GM21529 (cell line): ENCODE results near the gene TNP1.

Experiments used
- ATAC-seq: cut with Tn5 transposase; IDR thresholded peaks from one replicate; pipeline ENCODE4 v1.9.1; 2021; ENCODE audit not compliant: unreplicated experiment

TNP1 gene

DNA sequence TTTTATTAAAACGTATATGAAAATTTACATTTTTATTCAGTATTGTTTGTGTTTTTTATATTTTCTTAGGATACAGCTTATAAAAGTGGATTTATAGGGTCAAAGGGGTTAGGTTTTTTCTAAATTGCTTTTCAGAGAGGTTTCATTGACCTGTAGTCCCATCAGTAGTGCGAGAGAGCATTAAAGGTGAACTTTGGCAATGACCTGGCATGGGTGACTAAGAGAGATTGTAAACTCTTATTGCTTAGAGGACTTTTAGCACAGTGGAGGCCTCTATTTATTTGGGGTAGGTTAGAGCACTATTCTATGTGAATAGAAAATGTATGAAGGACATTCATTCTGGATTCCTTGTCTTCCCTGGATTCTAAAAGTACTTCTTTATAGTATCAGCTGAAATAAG is 16.0 kb upstream of the TNP1 start:
- no peak for ATAC-seq

DNA sequence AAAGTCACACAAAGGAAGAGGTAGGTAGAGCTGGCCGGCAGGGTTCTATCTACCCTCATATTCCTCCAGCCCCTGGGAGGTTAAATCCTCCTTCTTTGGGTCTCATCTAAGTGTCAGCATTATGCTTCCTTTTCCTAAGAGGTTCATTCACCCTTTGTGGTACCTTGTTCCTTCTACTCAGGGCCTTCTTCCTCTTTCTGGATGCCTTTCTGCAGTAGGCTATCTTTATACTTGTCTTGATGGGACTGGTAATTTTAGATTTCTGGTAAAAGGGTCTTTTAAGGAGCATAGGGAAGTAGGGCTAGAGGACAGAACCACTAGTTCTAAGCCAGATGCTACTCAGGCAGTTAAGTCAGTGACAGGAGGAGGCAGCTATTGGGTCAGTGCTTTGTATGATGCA is 13.7 kb upstream of the TNP1 start:
- no peak for ATAC-seq

DNA sequence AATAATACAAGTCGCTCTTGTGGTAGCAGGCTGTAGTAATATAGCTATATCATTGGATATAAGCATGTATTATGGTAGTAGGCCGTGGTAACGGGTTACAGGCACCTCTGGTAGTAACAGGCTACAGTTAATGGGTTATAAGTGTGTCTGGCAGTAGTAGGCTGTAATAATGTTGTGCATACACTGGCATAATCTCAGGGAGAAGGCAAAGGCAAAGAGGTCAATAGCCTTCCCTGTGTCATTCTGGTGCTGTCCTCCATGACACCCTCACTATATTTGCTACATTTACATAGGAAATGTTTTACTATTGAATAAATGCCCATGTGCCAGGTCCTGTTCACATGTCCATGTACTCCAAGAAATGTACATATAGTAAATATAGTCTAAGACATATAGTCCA is 12.8 kb upstream of the TNP1 start:
- ATAC-seq = no peak

DNA sequence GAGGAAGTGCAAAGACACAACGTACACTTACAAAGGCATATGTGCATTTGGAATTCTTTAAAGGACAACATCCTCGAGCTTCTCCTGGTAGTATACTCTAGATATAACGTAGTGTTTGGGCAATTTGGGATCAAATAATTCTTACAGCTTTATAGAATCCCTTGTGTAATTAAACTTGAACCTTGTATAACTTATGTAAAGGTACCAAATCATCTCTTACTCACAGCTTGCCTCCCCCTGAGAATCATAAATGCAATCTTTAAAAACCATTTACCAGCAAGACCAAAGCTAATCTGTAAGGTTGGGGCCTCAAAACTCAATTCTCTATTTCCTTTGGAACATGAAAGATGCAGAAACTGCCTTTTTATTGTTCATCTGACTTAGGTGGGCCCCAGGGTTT is 12.2 kb upstream of the TNP1 start:
- no peak for ATAC-seq

DNA sequence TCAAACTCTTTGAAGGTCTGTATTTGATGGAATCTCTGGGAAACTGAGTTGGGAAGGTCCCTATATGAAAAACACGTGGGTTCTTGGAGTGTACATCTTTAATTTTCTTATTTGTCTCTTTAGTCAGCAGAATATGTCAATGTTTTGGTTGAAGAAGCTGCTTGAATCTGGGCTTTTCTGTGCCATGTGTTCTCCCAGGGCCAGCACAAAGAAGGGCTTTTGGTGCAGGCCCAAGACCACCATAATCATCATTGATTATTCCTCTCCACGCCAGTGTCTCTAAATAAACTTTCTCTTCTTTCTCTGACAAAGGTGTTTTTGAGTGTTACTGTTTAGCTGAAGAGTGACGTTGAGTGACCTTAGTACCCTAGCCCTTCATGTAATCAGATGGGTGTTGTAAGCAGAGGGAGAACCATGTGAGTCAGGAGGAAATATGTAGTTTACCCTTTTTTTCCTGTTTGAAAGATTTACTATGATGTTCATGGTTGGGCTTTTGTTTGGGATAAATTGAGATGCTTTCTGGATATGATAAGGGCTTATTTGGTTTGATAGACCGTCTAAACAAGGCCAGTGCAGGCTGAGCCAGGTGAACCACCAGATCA is 11.6 kb upstream of the TNP1 start:
- ATAC-seq = no peak

DNA sequence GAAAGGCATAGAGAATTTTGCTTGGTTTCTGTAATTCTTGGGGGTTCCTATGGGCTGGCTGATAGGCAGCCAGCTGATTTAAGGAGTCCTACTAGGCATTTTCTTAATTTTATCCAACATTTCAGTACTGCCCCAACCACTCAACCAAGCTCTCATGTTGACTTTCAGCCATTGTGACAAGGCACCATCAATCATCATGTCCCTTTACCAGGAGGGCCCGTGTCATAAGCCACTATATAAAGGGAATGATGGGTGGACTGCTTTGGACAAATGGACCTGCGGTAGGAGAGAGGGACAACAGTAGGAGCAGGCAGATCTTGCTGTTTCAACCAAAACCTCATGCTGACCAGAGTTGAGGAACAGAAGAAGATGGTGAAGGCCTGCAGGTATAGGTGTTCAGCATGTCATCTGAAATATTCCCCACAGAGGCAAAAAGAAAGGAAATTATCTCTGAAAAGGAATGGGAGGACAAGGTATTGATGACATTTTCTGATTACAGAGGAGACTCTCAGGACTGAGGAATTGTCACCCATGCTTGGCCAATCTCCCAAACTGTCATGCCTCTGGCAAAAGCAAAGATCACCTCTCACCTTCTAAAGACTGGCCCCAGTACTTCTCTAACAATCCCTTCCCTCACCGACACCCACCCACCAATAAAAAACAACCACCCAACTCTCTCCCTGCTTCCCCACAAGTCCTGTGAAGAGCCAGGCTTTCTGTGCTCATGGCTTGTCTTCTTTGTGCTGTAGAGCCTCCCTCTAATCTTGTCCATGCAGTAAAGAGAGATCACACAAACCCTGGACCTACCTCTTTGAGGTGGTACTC is 10.9 kb upstream of the TNP1 start:
- ATAC-seq = no peak

DNA sequence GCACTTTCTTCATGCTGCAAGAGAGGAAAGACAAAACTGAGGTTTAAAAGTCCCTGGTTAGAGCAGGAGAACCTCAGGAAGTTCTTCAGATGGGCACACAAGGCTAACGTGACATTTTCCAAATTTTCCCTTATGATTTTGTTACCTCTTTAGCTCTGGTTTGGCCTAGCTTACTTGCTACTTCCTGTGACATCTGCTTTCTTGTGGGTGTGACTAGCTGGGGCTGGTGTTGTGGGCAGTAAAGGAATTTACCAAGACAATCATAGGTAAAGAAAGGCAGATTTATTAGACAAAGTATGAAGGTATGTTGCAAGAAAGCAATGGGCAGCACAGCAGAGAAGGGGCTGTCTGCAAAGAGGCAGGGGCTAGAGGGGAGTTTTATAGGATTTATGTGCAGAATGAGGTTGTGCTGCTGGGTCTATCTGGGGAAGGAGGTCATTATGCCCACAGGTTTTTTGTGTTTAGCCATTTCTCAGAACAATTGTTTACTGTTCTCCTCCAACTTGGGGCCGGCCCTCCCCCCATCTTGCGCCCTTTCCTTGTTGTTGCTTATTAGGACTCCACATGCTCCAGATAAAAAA is 6.7 kb upstream of the TNP1 start:
- ATAC-seq = no peak

DNA sequence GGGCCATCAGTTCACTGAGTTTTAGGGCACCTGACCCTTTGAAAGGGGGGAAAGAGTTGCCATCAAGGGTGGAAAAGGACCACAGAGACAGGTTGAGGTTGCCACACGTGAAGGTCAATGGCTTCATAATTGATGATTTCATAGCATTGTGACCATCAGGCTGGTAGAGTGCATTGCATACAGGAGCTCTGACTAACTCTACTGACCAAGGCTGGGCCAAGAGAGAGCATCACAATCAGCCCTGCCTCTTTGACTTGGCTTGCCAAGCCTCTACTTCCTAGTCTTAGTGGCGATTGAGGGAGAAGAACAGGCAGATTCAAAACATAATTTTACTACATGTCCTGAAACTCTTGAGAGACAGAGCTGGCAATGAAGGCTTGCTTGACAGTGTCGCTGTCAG is 5.8 kb upstream of the TNP1 start:
- ATAC-seq = no peak

DNA sequence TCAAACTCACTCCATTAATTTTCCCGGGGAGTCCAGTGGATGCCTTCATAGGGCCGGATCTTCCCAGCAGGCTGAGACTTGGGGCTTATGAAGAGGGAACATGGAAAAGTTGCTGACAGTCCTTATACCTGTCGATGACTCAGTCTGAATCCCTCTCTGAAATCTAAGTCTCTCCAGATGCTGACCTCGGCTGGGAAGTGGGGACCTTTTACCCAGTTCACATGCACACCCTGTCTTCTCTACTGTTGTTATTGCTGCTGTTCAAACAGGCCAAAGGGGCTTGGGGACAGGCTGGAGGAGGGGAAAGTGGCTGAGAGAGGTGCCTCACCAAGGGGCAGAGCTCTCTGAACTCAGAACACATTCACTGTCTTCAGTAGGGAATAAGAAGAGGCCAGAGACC is 4.1 kb upstream of the TNP1 start:
- no peak for ATAC-seq

DNA sequence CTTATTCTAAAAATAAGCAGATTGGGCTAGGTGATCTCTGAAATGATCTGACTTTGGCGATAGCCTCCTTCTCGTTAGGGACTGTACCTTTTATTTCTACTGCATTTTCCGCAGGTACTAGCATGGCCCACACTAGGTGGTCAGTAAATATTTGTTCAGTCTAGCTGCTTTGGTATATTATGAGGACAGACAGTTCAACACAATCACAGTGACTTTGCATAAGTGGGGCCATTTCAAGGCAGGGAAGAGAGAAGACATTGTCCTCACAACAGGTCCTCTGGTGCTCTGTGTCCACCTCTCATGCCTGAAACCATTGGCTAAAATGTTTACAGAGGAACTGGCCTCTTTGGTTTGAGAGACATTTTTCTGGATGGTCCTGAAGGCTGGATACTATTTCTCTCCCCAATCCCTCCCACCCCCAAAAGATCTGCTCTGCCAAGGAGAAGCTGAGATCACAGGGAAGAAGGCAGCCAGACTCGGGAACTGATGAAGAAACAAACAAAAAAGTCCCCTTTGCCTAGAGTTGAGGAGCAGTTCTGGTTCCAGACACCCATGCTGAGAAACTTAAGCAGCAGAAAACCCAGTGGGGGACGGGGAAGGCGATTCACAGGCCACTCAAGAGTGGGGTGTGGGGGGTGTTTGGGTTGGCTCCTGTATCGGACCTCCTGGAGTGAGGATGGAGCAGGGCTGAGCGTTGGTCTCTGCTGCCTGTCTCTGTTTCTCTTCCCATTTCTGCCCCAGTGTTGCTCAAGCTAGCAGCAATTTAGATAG is 2.9 kb upstream of the TNP1 start:
- ATAC-seq = no peak

DNA sequence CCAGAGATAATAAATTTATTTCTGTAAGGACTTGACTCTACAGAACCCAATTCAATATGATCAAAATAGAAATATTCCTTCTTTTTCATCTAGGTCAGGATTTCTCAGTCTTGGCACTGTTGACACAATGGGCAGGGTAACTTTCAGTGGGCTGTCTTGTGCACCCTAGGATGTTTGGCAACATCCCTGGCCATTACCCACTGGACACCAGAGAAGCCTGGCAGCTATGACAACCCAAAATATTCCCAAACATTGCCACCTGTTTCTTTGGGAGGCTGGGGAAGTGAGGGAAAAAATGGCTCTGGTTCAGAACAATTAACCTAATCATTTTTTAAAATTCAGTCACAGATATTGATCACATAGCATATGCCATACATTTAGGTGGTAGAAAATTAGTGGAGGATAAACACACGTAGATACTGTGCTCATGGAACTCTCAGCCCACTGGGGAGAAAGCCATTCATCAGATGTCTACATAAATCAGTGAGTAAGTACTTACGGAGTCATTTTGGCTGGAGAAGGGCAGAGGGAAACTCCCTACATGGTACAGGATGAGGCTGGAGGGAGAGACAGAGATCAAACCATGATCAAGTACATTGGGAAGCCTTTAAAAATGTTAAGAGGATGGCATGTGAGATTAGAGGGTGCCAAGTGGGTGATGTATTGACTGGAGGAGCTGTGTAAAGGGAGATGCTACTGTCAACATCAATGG is 718 bp upstream of the TNP1 start:
- no peak for ATAC-seq

DNA sequence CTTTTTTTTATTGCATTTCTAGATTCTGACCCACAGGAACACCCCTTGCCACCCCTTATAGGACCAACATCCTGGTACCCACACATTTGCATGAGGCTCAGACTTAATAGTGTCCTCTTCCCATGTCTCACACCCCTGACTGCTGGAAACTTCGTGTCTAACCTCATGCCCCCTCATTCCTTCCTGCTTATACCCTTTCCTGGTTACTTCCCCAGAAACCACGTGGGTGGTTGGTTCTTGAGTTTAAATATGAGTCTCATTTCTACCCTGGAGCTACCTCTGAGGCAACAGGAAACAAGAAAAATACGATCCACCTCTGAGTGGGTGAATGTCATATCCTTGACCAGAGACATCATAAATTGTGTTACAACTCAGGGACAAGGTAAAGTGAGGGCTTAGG is 1.6 kb downstream of the TNP1 start:
- ATAC-seq = no peak

DNA sequence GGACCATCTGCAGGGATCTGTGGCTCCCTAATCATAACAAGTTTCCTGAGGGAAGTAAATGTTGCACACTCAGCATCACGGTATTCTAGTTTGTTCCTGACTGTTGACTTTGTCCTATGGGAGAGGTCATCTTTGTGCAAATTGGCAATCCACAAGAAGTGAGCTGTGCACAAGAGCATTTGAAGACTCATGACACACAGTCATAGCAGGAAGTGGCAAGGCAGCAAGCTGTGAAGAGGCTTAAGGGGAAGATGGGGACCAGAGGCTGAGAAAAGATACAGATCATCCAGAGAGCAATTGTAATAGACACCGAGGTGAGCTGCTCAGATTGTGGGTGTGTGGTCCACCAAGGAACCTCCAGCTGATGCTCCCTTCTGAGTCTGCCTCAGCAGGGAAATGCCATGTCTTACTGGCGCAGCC is 2.7 kb downstream of the TNP1 start:
- no peak for ATAC-seq

DNA sequence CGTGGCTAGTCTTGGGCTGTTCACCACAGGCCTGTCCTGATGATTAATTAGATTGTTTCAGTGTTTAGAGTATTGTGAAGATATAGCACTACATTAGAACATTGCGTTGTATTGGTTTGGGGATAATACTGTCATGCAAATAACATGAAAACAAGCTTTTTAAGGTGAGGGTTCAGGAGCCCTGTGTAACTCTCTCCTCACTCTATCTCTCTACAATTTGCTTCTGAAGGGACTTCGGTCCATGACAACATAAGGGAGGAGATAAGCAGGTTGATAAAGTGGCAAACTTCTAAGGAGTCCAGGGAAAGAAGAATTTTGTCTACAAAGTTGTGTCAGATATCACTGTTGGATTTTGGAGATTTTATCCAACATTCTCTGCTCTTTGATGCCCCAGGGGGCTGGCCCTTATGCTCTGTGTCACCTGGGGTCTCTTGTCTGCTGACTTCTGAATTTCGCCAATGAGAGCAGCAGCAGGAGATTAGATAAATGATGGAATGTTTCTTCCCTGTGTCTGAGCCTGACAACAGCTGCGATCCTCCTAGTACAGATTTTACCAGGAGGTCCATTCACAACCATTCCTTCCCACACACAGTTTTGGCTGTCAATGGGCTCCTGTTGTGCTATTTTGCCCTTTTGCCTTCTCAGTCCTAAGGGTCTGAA is 3.3 kb downstream of the TNP1 start:
- ATAC-seq = no peak

DNA sequence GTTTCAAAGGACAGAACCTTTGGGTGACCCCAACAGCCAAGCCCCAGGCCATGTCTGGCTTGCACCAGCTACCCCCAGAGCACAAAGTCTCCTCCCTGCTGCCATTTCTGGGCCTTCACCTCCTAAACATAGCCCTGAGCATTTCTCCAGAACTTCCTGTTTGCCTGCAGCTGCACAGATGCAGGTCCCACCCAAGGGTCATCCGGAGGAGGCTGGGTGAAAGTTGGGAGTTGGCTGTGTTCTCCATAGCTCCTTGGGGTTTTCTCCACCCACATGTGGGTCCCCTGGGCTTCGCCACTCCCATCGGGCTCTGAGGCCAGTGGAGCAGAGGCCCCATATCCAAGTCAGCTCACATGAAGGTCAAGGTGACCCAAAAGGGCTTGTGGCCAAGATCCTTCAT is 4.3 kb downstream of the TNP1 start:
- ATAC-seq = no peak

DNA sequence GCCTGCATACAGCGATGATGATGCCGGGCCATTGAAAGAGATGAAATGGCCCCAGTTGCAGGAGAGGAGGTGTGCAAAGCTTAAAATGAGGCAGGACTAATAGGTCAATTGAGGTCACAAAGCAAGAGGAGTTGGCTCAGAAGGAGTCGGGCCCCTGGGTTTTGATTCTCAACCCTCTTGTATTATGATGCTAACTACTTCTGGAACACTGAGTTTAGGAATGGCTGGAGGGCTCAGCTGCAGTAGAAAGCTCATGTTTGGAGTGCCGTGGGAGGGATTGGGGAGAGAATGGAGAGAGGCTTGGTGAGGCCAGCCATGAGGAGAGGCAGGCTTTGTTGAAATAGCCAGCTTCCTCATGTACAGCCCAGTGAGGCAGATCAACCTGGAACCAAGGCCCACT is 4.8 kb downstream of the TNP1 start:
- no peak for ATAC-seq

DNA sequence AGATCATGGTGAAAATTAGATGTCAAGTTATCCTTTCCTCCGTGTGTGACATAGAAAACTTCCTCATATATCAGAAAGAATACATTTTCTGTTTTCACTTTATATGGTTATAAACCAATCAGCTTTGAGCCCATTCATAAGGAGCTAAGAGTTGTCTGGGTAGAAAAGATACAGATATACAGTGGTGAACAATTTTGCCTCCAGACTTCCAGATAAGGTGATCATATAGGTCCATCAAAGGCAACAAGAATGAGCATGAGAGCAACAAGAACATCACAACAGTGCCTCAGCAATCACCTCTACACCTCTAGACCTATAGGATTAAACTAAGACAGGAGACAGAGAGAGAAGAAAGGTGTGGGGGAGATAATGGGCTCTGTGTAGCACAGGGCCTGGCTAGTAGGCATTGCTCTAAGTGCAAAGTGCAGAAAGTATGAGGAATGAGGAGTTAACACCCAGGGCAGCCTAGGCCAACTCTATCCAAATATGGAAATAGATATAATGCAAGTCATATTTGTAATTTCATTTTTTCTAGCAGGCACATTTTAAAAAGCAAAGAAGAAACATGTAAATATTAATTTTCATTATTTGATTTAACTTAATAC is 8.3 kb downstream of the TNP1 start:
- ATAC-seq = no peak

DNA sequence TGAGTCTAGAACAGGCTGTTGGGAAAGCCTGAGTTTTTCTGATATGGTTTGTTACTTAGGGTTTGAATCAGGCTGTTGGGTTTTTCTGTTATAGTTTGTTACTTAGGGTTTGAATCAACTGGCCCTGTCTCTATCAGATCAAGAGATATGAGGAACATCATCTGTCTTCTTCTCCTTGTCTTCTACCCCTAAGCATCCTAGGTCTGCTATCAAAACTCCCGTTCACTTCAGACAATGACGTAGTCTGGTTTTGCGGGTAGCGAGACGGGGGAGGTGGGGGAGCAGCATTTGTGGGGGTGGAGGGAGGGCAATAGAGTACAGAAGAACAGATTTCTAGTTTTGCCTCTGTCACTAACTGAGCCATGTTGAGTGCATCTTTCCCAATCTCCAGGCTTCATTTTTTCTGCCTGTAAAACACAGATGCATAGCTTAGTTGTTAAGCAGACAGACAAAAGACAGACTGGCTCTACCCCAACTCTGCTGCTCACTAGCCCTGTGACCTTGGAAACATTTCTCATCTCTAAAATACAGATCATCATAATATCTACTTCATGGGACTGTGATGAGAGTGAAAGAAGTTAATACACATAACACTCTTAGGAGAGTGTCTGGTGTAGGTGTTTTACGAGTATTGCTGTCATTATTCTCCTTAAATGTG is 9.1 kb downstream of the TNP1 start:
- no peak for ATAC-seq

DNA sequence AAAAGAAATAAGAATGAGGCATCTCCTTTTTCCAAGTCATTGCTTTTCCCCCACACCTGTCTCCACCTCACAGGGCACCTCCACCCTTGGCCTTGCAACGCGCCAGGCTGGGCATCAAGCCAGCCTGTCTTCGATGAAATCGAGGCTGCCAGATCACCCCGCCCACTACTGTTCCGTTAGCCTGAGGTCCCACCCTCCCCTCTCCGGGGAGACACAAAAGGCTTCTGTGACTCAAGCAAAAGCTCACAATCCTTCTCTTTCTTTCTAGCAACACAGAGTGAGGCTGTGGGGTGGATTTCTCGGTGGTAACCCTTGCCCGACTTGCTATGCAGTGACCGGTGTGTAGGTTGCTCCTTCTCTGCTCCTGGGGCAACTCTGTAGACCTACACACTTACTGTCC is 9.9 kb downstream of the TNP1 start:
- ATAC-seq = no peak

DNA sequence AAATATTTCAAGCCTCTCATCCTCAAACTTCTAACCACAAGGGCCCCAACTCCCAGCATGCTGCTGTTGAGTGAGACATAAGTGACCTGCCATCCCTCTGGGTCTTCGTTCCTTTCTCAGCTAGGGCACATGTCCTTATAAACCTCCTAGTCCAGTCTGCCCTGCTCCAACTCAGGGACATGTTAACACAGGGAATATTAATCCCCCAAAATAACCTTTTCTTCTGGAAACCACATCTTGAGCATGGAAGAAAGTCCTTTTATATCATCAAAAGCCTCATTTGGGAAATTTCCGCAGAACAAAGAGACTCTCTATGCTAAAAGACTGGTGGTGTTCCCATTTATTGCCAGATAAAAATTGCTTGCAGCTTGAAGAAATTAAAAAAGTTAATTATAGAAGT is 14.4 kb downstream of the TNP1 start:
- no peak for ATAC-seq
